K562 (cell line): ENCODE data around the gene TMEM19.

Source experiments
- ADNP ChIP-seq: fragments of 200-800 bp; sonication (Bioruptor generic); IDR thresholded peaks from 2 replicates; pipeline ENCODE4 v1.6.1; 2016; ENCODE audit warnings: missing genetic modification characterization, missing compliant biosample characterization
- ERF ChIP-seq: fragments of 450-650 bp; formaldehyde crosslinking; IDR thresholded peaks from 2 replicates; pipeline ENCODE4 v1.4.0; 2020; ENCODE audit warnings: mild to moderate bottlenecking, mixed read lengths
- NFYB ChIP-seq: IDR thresholded peaks from 2 replicates; pipeline ENCODE4 v1.6.1; 2011; ENCODE audit warnings: mild to moderate bottlenecking, moderate library complexity; ENCODE audit not compliant: insufficient read length; ENCODE audit errors: extremely low read depth
- TF ChIP-seq, protein P1 (sequence below): fragments of 450-650 bp; conservative IDR thresholded peaks from 2 replicates; pipeline ENCODE4 v1.6.1; 2016; ENCODE audit warnings: missing genetic modification characterization, low read depth, mild to moderate bottlenecking, missing compliant biosample characterization, moderate library complexity

DNA sequence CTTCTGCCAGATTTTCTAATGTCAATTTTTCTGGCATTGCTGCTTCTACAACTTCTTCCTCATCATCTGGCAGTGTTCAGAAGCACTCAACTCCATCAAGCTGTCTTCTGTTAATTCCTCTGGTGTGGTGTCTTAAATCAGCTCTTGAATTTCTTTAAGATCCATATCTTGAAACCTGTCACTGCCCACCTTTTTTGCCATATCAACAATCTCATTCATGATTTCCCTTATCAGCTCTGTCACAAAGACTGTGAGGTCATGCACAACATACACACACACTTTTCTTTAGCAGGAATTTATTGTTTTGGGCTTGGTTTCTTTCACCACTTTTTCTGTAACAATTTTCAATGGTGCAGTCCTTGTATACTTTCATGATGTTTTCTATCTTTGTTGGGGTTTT lies 14.6 kb upstream of the TMEM19 start:
- TF ChIP-seq, protein P1, sequence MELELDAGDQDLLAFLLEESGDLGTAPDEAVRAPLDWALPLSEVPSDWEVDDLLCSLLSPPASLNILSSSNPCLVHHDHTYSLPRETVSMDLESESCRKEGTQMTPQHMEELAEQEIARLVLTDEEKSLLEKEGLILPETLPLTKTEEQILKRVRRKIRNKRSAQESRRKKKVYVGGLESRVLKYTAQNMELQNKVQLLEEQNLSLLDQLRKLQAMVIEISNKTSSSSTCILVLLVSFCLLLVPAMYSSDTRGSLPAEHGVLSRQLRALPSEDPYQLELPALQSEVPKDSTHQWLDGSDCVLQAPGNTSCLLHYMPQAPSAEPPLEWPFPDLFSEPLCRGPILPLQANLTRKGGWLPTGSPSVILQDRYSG (tag), result no peak
- no peak for TF ChIP-seq ADNP (tag)
- TF ChIP-seq NFYB, result no peak
- no peak for TF ChIP-seq ERF (CRISPR knock-in tag)
